Mesothelial cell of epicardium (in vitro differentiated cells): ENCODE results near the gene PRKG1. TPM values are rescaled to one million over a fixed set of nuclear protein-coding genes. Genes with fewer than 3 reads are reported as not detected.

Experiments
- DNase-seq, 2 experiments: peaks; one replicate each; pipeline ENCODE4 v3.0.0; 2021; ENCODE audit warnings: low spot score in 2 of 2; ENCODE audit not compliant: unreplicated experiment in 2 of 2
- H3K27ac Mint-ChIP-seq: 2 replicates; pipeline ENCODE4 v1.8.0; 2021; ENCODE audit warnings: mixed read lengths
- H3K27me3 Mint-ChIP-seq: 2 replicates; pipeline ENCODE4 v1.8.0; 2021; ENCODE audit warnings: low read depth, mixed read lengths
- H3K36me3 Mint-ChIP-seq: 2 replicates; pipeline ENCODE4 v1.8.0; 2021; ENCODE audit warnings: mixed read lengths
- H3K4me1 Mint-ChIP-seq: 2 replicates; pipeline ENCODE4 v1.8.0; 2021; ENCODE audit warnings: mixed read lengths
- H3K4me3 Mint-ChIP-seq: 2 replicates; pipeline ENCODE4 v1.8.0; 2021; ENCODE audit warnings: mild to moderate bottlenecking, moderate library complexity, mixed read lengths
- H3K9me3 Mint-ChIP-seq: 2 replicates; pipeline ENCODE4 v1.8.0; 2021; ENCODE audit warnings: mixed read lengths
- total RNA-seq: library from RNA; stranded (reverse); gene quantifications from 3 replicates; pipeline ENCODE4 v1.2.1, GENCODE V29; 2021
- TF ChIP-seq, protein P1 (sequence below): fragments of 200-600 bp; sonication (generic); IDR thresholded peaks from one replicate; pipeline ENCODE4 v1.5.0; 2021; ENCODE audit warnings: antibody characterized with exemption; ENCODE audit not compliant: unreplicated experiment

The PRKG1 gene
- total RNA-seq, result 35.0 to 37.0 TPM (median 35.9 TPM) in 3 replicates

DNA sequence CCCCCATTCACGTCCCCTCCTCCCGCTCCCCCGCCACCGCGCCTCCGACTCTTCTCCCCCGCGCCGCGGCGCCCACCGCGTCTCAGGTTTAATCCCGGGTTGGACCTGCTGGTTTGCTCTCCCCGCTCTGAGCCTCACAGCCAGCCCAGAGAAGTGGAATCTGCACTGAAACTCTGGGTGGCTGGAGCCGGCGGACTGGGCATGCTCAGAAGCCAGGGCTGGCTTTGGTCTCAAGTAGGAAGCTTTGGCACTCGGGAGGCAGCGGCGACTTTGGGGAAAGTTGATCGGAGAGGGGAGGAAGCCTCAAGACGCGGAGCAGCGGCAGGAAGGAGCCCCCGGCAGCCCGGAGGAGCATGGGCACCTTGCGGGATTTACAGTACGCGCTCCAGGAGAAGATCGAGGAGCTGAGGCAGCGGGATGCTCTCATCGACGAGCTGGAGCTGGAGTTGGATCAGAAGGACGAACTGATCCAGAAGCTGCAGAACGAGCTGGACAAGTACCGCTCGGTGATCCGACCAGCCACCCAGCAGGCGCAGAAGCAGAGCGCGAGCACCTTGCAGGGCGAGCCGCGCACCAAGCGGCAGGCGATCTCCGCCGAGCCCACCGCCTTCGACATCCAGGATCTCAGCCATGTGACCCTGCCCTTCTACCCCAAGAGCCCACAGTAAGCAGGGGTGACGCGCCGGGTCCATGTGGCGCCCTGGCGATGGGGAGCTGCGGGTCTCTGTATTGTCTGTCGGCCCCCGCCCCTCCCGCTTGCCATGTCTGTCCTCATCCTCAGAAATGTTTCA lies at the start of gene PRKG1:
TSS of gene PRKG1 (plus strand) at position 250 of the 791 bp plus-strand sequence.
- peak; percentile 58 to 84 for DNase-seq
- peak within 1 kb of the TSS; percentile 97 for H3K27ac Mint-ChIP-seq
- H3K27me3 Mint-ChIP-seq, result no peaks in the 10 kb centered on the region
- H3K9me3 Mint-ChIP-seq, result no peaks in the 10 kb centered on the region
- peak within 1 kb of the TSS; percentile 90 for H3K4me3 Mint-ChIP-seq
- H3K36me3 Mint-ChIP-seq, result no peaks in the 10 kb centered on the region
- peaks cover 40% of the 10 kb centered on the region for H3K4me1 Mint-ChIP-seq
- TF ChIP-seq, protein P1, sequence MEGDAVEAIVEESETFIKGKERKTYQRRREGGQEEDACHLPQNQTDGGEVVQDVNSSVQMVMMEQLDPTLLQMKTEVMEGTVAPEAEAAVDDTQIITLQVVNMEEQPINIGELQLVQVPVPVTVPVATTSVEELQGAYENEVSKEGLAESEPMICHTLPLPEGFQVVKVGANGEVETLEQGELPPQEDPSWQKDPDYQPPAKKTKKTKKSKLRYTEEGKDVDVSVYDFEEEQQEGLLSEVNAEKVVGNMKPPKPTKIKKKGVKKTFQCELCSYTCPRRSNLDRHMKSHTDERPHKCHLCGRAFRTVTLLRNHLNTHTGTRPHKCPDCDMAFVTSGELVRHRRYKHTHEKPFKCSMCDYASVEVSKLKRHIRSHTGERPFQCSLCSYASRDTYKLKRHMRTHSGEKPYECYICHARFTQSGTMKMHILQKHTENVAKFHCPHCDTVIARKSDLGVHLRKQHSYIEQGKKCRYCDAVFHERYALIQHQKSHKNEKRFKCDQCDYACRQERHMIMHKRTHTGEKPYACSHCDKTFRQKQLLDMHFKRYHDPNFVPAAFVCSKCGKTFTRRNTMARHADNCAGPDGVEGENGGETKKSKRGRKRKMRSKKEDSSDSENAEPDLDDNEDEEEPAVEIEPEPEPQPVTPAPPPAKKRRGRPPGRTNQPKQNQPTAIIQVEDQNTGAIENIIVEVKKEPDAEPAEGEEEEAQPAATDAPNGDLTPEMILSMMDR, result no peak

DNA sequence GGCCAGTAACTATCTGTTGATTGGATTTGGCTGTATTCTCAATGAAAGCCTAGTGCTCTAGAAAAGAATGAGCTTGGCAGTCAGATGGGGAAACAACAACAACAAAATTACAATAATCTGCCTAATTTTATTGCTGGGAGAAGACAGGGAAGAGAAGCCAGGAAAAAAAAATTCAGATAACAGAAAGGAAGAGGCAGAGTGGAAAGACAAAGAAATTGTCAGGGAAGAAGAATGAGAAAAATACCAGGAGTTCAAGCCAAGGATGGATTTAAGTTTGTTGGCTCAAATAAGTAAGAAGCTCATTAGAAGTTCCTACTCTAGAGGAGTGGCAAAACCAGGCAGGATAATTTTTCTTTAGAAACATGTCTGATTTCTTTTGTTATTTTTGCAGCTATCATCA lies 45.9 kb upstream of the PRKG1 start:
- Mint-ChIP-seq H3K36me3 (no peaks in the 10 kb centered on the region), H3K27me3 (no peaks in the 10 kb centered on the region), H3K9me3 (no peaks in the 10 kb centered on the region), H3K4me1 (peaks cover 22% of the 10 kb centered on the region), H3K4me3 (no peak overlapping the region), H3K27ac (peak overlapping the region; percentile 10)
- DNase-seq, result no peak
- TF ChIP-seq, protein P1, result no peak

DNA sequence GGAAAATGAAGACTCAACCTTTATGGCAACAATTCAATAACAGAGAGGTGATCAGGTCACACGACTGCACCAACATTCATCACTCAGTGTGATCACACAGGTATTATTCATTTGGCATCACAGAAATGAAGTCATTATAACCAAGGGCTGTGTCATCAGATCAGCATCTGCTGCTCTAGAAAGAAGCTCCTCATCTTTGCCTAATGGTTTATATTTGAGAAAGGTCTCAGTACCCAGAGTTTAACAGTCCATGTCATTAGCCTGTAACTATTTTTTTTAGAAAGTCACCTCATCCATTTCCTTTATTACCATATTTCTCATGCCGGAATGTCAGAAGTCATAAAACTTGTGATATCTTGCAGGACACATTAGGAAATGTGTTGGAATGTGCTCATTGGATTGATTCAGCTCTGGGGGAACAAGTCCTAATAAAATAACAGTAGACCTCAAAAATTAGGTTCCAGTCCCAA lies 45.1 kb upstream of the PRKG1 start:
- no peak for DNase-seq
- Mint-ChIP-seq H3K36me3 (no peaks in the 10 kb centered on the region), H3K4me3 (no peak overlapping the region), H3K27ac (no peak overlapping the region), H3K4me1 (peaks cover 25% of the 10 kb centered on the region), H3K27me3 (no peaks in the 10 kb centered on the region), H3K9me3 (no peaks in the 10 kb centered on the region)
- TF ChIP-seq, protein P1, result no peak

DNA sequence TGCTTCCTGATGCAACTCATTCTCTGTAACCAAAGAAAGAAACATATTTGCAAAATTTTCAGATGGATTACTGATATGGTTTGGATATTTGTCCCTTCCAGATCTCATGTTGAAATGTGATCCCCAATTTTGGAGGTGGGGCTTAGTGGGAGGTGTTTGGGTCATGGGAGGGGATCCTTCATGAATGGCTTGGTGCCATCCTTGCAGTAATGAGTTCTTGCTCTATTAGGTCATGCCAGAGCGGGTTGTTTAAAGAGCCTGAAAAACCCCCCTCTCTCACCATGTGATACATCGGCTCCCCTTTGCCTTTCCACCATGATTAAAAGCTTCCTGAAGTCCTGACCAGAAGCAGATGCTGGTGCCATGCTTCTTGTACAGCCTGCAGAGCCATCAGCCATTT lies 43.8 kb upstream of the PRKG1 start:
- Mint-ChIP-seq H3K9me3 (no peaks in the 10 kb centered on the region), H3K4me3 (no peak overlapping the region), H3K4me1 (peaks cover 32% of the 10 kb centered on the region), H3K27me3 (no peaks in the 10 kb centered on the region), H3K36me3 (no peaks in the 10 kb centered on the region), H3K27ac (no peak overlapping the region)
- TF ChIP-seq, protein P1, result no peak
- DNase-seq, result no peak

DNA sequence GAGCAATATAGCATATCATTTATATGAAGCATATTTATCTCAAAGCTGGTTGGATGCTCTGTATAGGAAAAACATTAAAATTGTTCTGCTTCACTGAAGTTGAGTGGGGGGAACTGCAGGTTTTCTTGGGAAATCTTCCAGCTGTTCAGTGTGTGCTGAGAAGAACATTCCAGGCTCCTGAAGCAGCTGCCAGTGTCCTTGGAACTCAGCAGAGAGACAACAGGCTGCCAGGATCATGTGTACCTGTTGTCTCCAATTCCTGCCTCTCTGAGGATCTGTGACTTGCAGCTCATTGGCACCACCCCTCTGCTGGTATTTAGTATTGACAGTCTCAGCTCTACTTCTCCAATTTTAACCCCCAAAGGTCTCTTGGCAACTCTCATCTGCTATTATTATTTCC lies 42.3 kb upstream of the PRKG1 start:
- H3K9me3 Mint-ChIP-seq, result no peaks in the 10 kb centered on the region
- no peak for DNase-seq
- no peaks in the 10 kb centered on the region for H3K27me3 Mint-ChIP-seq
- no peak overlapping the region for H3K27ac Mint-ChIP-seq
- H3K36me3 Mint-ChIP-seq, result no peaks in the 10 kb centered on the region
- no peak overlapping the region for H3K4me3 Mint-ChIP-seq
- H3K4me1 Mint-ChIP-seq, result peaks cover 32% of the 10 kb centered on the region
- TF ChIP-seq, protein P1, result no peak
